Embryonic facial prominence (tissue), 1 donor: ENCODE results near the gene LRRC2.
"Not testable (repeated sequence)": the region's sequence is repeated elsewhere in the genome, so short reads cannot be mapped to it uniquely, and the experiment has no call there.

Experiments used
- DNase-seq: peaks from one replicate; pipeline ENCODE4 v3.0.0-alpha.2; 2016; ENCODE audit errors: extremely low spot score

LRRC2 gene

GRCh38 chr3:46497556-46498265 is 68.4 kb downstream of the LRRC2 start, which contains the start of gene RTP3:
RTP3 (plus strand) TSS chr3:46497976; CDS start chr3:46498063, 87 bp downstream.
- DNase-seq = no peak

- no peak for DNase-seq
Observed at GRCh38 chr3:46496746-46497555, 69.2 kb downstream of the LRRC2 start.

GRCh38 chr3:46495901-46496456 is 70.1 kb downstream of the LRRC2 start:
- no peak for DNase-seq

GRCh38 chr3:46494491-46494890 is 71.6 kb downstream of the LRRC2 start:
- DNase-seq = not testable (repeated sequence)

GRCh38 chr3:46492890-46493547 is 73.1 kb downstream of the LRRC2 start:
- DNase-seq = no peak

GRCh38 chr3:46491089-46492070 is 74.7 kb downstream of the LRRC2 start:
- no peak for DNase-seq

- DNase-seq = no peak
Observed at GRCh38 chr3:46490338-46491084, 75.6 kb downstream of the LRRC2 start.

GRCh38 chr3:46489875-46490274 is 76.2 kb downstream of the LRRC2 start:
- no peak for DNase-seq

GRCh38 chr3:46489381-46489780 is 76.7 kb downstream of the LRRC2 start:
- no peak for DNase-seq

GRCh38 chr3:46488735-46489361 is 77.3 kb downstream of the LRRC2 start:
- DNase-seq = peak; percentile 74

GRCh38 chr3:46485779-46486175 is 80.3 kb downstream of the LRRC2 start:
- no peak for DNase-seq

GRCh38 chr3:46484911-46485778 is 81.0 kb downstream of the LRRC2 start:
- DNase-seq = no peak

- no peak for DNase-seq
Observed at GRCh38 chr3:46484388-46484787, 81.7 kb downstream of the LRRC2 start.

- no peak for DNase-seq
Observed at GRCh38 chr3:46483825-46484224, 82.3 kb downstream of the LRRC2 start.

- DNase-seq = no peak
Observed at GRCh38 chr3:46482632-46483350, 83.3 kb downstream of the LRRC2 start.

GRCh38 chr3:46481636-46482035 is 84.5 kb downstream of the LRRC2 start:
- no peak for DNase-seq

- DNase-seq = no peak
Observed at GRCh38 chr3:46480491-46481195, 85.5 kb downstream of the LRRC2 start.
